ENCODE results near the gene ERICH4.

The ERICH4 gene

DNA sequence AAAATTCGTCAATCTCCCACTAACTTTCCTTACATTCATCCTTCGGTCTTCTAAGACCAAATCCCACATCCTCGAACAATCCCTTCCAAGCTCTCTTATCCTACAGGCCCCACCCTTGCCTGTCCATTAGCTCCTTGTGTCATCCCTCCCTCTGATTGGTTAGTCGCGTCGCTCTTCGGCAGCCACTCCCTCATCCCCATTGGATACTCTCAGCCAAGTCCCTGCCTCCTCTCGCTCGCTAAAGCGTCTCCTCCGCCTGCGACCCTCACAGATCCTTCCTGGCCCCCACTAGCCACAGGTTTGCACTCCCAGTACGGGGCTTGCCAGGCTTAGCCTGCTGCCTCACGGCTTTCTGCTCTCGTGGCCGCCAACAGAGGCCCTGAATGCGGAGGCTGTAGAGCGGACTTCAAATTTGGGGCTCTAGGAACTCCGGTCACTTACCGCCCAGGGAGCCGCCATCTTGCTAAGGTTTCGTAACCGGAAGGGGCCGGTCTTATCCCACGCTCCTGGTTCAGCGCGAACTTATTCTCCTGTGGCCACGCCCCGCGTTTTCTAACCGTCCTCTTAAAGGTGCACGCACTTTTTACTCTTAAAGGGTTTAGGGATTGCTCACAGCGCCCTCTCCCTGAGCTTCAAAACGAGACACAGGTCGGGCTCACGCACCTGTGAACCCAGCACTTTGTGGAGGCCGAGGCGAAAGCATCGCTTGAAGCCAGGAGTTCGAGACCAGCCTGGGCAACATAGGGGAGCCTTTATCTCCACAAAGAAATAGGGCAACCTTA, 3.3 kb upstream of the ERICH4 start, which contains the start of gene DMAC2:
TSS of gene DMAC2 (minus strand) at position 472 of the 782 bp plus-strand sequence. CDS start at position 459, 13 bp downstream.
- H3K27ac ChIP-seq = peak within 1 kb of the TSS; percentile 86
- H3K4me1 ChIP-seq (ENCODE audit: control insufficient read depth in 1 of 2, insufficient read depth in 1 of 2, low read depth in 1 of 2, low read length in 1 of 2) = peaks cover 22 to 32% of the 10 kb centered on the region in 2 experiments
- H3K27me3 ChIP-seq = no peaks in the 10 kb centered on the region
- TF ChIP-seq, protein P1, sequence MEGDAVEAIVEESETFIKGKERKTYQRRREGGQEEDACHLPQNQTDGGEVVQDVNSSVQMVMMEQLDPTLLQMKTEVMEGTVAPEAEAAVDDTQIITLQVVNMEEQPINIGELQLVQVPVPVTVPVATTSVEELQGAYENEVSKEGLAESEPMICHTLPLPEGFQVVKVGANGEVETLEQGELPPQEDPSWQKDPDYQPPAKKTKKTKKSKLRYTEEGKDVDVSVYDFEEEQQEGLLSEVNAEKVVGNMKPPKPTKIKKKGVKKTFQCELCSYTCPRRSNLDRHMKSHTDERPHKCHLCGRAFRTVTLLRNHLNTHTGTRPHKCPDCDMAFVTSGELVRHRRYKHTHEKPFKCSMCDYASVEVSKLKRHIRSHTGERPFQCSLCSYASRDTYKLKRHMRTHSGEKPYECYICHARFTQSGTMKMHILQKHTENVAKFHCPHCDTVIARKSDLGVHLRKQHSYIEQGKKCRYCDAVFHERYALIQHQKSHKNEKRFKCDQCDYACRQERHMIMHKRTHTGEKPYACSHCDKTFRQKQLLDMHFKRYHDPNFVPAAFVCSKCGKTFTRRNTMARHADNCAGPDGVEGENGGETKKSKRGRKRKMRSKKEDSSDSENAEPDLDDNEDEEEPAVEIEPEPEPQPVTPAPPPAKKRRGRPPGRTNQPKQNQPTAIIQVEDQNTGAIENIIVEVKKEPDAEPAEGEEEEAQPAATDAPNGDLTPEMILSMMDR (IDR thresholded peaks at IDR 0.05) = peak; percentile 57
- no peaks in the 10 kb centered on the region for H3K9me3 ChIP-seq
- no peaks in the 10 kb centered on the region for H3K36me3 ChIP-seq
- peak within 1 kb of the TSS; percentile 77 to 81 for H3K4me3 ChIP-seq (ENCODE audit: low read depth in 1 of 2, low read length in 1 of 2)

DNA sequence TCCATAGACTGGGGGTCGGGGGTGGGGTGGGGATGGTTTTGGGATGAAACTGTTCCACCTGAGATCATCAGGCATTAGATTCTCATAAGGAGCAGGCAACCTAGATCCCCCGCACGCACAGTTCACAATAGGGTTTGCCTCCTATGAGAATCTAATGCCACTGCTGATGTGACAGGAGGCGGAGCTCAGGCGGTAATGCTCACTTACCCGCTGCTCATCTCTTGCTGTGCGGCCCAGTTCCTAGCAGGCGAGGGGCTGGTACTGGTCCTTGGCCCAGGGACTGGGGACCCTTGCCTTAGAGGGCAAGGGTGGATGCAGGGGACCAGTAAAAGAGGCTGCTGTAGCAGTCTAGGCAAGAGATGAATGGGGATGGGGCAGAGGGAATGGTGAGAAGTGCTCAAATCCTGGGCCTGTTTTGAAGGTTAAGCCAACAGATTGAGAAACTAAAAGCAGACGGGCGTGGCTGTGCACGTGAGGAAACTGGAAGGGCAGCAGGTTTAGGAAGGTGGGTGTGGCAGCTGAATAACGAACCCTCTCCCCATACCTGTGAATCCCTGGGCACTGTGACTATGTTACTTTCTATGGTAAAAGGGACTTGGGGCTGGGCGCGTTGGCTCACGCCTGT, 1.5 kb upstream of the ERICH4 start:
- H3K36me3 ChIP-seq = no peaks in the 10 kb centered on the region
- no peak overlapping the region for H3K4me3 ChIP-seq (ENCODE audit: low read depth in 1 of 2, low read length in 1 of 2)
- no peaks in the 10 kb centered on the region for H3K27me3 ChIP-seq
- H3K9me3 ChIP-seq = no peaks in the 10 kb centered on the region
- H3K4me1 ChIP-seq (ENCODE audit: control insufficient read depth in 1 of 2, insufficient read depth in 1 of 2, low read depth in 1 of 2, low read length in 1 of 2) = peaks cover 22 to 32% of the 10 kb centered on the region in 2 experiments
- TF ChIP-seq, protein P1 (IDR thresholded peaks at IDR 0.05) = no peak
- no peak overlapping the region for H3K27ac ChIP-seq

DNA sequence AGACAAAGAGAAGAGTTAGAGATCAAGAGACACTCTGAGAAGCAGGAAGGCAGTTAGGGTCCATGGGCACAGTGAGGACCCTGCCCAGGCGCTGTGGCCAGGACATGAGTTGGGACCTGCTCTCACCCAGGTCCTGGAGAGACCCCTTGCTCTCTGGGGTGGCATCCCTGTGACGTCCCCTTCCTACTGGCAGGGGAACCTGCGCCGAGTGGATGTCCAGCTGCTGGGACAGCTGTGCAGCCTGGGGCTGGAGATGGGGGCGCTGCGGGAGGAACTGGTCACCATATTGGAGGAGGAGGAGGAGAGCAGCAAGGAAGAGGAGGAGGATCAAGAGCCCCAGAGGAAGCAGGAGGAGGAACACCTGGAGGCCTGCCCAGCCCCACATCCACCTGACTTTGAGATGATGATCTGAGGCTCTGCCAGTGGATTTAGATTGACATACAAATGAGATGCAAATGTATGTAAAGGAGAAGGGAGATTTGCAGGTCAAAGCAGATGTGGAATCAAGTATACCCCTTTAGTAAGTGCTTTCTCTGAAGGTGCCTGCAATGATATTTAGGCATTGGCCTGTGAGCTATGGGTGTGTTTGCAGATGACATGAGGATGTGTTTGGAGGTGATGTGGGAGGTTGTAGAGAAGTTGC, 978 bp downstream of the ERICH4 start:
- H3K36me3 ChIP-seq = no peaks in the 10 kb centered on the region
- no peak overlapping the region for H3K27ac ChIP-seq
- no peak overlapping the region for H3K4me3 ChIP-seq (ENCODE audit: low read depth in 1 of 2, low read length in 1 of 2)
- H3K27me3 ChIP-seq = peaks cover 20% of the 10 kb centered on the region
- TF ChIP-seq, protein P1 (IDR thresholded peaks at IDR 0.05) = no peak
- peaks cover 23 to 28% of the 10 kb centered on the region in 2 experiments for H3K4me1 ChIP-seq (ENCODE audit: control insufficient read depth in 1 of 2, insufficient read depth in 1 of 2, low read depth in 1 of 2, low read length in 1 of 2)
- no peaks in the 10 kb centered on the region for H3K9me3 ChIP-seq

DNA sequence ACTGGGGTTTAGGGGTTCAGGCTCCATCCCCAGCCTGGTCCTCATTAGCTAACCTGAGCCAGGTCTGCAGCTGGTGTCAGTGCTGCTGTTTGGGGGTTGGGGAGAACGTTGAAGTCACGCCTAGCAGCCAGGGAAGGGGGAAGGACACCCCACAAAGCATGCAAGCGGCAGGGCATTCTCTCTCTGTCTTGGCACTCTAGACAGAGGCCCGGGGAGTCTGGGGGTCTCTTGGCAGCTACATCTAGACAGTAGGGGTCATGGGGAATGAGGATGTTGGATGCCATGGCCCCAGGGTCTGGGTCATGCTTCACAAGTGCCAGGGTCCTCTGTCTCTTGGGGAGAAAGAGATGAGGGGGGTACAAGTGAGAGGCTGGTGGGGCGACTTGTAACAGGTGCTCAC, 2.6 kb downstream of the ERICH4 start:
- H3K4me3 ChIP-seq (ENCODE audit: low read depth in 1 of 2, low read length in 1 of 2) = no peak overlapping the region
- peaks cover 31% of the 10 kb centered on the region for H3K27me3 ChIP-seq
- peaks cover 16% of the 10 kb centered on the region in 2 experiments for H3K4me1 ChIP-seq (ENCODE audit: control insufficient read depth in 1 of 2, insufficient read depth in 1 of 2, low read depth in 1 of 2, low read length in 1 of 2)
- H3K36me3 ChIP-seq = no peaks in the 10 kb centered on the region
- TF ChIP-seq, protein P1 (IDR thresholded peaks at IDR 0.05) = no peak
- H3K27ac ChIP-seq = no peak overlapping the region
- no peaks in the 10 kb centered on the region for H3K9me3 ChIP-seq

DNA sequence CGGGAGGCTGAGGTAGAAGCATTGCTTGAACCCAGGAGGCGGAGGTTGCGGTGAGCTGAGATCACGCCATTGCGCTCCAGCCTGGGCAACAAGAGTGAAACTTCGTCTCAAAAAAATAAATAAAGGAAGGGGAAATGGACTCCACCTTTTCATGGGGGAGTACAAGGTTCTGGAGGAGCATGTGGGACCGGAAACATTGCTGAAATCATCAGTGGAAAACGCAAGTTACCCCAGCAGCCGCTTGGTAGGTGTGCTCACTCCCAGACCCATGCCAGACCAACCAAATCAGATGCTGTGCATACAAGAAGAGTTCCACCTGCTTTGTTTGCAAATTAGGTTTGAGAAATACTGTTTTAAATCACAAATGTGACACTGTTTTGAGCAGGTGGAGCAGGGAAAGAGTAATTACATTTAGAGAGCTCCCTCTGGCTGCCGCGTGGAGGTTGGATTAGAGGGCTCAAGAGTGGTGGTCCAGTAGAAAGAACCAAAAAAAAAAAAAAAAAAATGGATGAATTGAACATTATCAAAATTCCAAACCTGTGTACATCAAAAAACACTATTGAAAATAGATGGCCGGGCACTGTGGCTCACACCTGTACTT, 4.9 kb downstream of the ERICH4 start:
- Histone ChIP-seq H3K9me3 (no peaks in the 10 kb centered on the region), H3K36me3 (no peaks in the 10 kb centered on the region), H3K4me1 (ENCODE audit: control insufficient read depth in 1 of 2, insufficient read depth in 1 of 2, low read depth in 1 of 2, low read length in 1 of 2) (peaks cover 9% of the 10 kb centered on the region in 2 experiments), H3K4me3 (ENCODE audit: low read depth in 1 of 2, low read length in 1 of 2) (no peak overlapping the region), H3K27ac (no peak overlapping the region), H3K27me3 (peaks cover 35% of the 10 kb centered on the region)
- TF ChIP-seq, protein P1 (IDR thresholded peaks at IDR 0.05) = no peak

Measured in neutrophil (primary cell).